ENCODE measurements around the gene RPL5.

- no peak for TF ChIP-seq CTCF (IDR thresholded peaks at IDR 0.05; ENCODE audit: insufficient read depth, low read length, poor library complexity, severe bottlenecking)
- no peak for TF ChIP-seq EZH2phosphoT487 (conservative IDR thresholded peaks at IDR 0.05; ENCODE audit: low read length)
Observed at GRCh38 chr1:92820551-92820950, 11.3 kb upstream of the RPL5 start.

All from SU-DHL-6 (cell line).